Embryonic facial prominence (tissue), 1 donor: ENCODE data around the gene XRN2.
"Not testable (repeated sequence)": the region's sequence is repeated elsewhere in the genome, so short reads cannot be mapped to it uniquely, and the experiment has no call there.

ENCODE experiments used
- DNase-seq: peaks from one replicate; pipeline ENCODE4 v3.0.0-alpha.2; 2016; ENCODE audit errors: extremely low spot score

XRN2 gene

DNA sequence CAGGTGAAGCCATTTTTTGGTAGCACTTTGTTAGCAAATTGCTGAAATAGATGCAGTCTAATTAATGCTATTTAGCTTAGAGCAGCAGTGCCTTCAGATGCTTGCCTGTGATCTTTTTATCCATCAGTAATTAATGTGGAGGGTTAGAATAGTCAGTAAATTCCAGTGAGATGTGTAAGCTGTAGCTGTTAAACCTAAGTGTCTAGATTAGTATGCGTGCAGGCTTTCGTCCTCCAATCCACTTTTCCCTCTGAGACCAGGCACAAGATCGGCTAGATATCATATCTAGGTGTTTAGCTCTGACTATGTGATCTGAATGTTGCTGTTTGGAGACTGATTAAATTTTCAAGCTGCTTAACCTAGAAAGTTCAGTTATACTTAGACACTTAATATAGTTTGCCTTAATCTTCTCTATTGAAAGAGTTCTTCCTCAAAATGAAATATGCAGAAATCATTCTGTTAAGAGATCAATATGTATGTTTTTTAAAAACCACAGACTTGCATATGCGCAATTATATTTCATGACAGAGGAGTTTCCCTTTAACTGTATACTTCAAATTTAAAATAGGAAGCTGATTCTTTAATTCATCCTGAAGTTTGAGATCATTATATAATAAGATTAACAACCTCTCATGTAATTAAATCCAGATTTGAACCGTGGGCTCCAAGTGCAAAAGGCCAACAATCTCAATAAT, 41.2 kb downstream of the XRN2 start:
- no peak for DNase-seq

DNA sequence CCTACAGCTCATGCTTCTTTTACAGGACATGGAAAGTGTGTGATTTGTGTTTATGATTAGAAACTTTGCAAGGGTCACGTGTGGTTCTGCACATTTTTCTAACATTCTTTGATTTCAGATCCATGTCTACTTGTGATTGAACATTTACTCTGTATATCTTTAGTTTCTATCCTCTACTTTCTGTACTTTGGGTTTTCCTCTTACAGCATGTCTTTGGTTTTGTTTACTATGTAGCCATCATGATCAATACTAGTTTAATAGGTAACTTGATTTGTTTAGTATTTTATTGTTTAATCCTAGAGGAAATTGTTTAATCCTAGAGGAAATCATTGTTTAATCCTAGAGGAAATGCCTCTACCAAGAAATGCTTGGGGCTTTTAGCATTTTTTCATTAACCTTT, 41.8 kb downstream of the XRN2 start:
- DNase-seq: no peak

DNA sequence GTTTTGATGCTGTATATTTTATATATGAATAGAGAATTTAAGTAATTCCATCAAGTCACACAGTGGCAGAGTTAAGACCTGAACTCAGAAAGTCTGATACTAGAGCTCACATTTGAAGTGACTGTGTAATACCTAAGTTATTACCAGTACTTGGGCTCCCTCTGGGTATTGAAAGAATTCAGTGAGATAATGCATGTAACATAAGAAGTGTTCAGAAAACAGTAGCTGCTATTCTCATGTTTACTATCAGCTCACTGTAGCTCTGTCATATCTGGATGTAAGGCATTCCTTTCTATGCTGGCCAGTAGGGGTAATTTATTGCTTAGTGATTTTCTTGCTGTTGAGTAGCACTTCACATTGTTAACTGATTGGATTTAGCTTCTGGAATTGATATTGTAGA, 49.6 kb downstream of the XRN2 start:
- DNase-seq: no peak

DNA sequence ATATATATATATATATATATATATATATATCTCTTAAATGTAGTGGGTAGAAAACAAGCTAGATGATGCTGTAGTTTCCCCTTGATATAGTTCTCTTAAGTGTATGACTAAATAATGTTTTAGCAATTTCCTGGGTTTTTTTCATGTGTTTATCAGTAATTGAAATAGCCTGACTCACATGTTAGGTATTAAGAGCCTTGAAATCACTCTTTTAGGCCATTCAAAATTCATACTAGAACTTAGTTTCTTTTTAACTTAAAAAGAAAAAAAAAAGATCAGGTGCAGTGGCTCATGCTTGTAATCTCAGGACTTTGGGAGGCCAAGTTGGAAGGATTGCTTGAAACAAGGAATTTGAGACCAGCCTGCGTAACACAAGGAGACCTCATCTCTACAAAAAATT, 50.1 kb downstream of the XRN2 start:
- DNase-seq: no peak

DNA sequence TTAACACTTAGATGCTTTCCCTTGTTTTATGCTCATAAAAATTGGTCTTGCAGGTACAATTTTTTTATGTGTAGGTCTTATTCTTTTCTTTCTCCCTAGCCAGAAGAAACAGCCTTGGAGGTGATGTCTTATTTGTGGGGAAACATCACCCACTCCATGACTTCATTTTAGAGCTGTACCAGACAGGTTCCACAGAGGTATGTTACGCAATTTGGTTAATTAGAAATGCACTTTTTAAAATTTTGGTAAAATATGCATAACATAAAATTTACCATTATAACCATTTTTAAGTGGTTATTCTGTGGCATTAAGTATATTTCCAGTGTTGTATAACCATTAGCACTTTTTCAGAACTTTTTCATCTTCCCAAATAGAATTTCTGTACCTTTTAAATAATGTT, 52.9 kb downstream of the XRN2 start:
- DNase-seq: no peak

DNA sequence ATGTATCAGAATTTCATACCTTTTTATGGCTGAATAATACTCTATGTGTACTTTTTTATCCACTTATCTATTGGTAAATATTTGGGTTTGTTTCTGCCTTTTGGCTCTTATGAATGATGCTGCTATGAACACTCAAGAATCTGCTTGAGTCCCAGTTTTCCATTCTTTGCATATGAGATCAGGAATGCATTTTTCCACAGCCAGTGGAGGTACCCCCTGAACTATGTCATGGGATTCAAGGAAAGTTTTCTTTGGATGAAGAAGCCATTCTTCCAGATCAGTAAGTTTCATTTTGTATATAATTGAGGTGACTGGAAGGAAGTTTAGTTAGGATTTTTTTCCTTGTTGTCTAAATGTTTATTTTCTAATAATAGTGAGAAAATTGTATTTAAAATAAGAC, 53.3 kb downstream of the XRN2 start:
- DNase-seq: no peak

DNA sequence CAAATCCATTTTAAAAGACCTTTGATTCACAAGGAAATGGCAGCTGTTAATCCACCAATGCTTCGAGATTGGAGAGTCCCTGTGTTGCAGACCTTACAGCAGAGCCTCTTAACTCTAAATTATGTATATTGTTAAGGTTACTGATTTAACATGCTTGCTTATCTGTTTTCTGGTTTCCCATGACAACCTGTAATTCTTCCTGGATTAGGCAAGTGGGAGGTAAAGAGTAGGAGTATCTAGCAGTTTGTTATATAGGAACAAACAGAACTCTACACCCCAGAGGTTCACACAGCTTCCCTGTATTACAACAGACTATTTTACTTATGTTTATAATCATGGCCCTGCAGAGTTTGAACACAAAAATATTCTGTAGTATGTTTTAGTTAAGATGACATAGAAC, 54.7 kb downstream of the XRN2 start:
- no peak for DNase-seq

DNA sequence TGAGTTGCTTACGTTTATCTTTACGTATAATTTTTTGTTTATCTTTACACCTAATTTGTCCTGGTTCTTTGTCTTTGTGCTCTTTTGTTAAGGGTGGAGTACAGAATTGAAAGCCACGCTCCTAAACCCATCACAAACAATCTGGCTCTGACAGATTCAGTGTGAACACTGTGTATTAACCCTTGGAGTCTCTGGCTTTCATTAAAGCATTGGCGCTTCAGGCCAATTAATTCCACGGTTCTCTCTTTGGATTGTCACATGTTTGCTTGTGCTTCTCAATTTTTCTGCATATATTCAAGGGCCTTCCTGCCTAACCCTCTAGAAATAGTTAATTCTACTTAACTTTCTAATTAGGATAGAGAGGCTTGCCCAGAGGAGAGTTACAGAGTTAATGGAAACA, 55.6 kb downstream of the XRN2 start:
- DNase-seq: no peak

DNA sequence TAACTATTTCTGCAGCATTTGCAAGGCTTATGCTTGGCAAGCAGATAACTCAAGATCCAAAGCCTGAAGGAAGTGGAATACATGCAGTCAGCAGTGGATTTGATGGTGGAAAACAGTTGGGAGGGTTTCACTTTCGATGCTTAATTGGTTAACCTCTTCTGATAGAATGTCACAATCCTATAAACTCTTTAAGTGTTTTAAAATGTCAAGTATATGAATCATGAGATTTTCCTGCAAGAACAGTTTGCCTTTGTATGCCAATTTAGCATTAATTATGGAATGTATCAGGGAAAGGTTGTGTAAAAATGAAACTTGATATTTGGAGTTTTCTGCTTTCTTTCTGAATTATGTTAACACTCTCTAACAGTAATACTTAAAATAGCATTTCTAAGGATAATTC, 57.6 kb downstream of the XRN2 start:
- no peak for DNase-seq

DNA sequence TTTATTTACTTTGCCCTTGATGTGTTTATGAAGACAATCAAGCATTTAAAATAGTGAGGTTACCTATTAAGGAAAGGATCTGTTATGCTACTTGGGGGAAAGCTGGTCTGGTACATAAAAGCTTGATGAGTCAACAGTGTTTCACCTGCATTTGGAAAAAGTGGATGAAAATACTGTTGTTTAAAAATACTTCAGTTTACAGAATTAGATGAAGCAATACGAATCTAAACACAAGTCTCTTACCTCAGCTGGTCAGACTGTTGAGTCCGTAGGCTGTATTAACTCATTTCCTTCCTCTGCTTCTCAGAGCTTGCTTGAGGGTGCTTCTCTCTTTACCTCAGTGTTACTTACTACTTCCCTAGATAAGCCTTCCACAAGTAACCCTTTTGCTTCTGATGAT, 58.1 kb downstream of the XRN2 start:
- no peak for DNase-seq

DNA sequence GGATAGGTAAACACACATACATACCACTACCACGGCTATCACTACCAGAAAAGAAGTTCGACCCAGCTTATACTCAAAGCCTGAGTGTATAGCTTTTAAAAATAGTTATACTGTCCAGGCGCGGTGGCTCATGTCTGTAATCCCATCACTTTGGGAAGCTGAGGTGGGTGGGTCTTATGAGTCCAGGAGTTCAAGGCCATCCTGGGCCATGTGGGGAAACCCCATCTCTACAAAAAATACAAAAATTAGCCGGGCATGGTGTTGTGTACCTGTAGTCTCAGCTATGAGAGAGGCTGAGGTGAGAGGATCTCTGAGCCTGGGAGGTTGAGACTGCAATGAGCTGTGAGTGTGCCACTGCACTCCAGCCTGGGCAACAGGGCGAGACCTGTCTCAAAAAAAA, 61.3 kb downstream of the XRN2 start:
- no peak for DNase-seq

DNA sequence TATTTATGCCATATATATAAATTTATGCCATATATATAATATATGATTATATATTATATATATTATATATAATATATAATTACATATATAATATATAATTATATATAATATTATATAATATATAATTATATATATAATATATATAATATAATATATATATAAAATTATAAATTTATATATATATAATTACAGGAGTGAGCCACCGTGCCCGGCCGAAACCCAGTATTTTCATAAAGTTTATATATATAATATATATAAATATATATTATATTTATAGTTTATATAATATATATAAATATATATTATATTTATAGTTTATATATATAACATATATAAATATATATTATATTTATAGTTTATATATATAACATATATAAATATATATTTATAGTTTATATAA, 62.6 kb downstream of the XRN2 start:
- DNase-seq: no peak

DNA sequence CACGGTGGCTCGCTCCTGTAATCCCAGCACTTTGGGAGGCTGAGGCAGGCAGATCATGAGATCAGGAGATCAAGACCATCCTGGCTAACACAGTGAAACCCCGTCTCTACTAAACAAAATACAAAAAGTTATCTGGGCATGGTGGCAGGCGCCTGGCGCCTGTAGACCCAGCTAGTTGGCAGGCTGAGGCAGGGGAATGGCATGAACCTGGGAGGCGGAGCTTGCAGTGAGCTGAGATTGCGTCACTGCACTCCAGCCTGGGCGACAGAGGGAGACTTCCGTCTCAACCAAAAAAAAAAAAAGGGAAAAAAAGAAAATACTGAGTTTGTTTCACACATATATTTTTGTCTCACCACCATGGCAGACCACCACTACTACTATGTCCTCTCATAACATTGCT, 63.1 kb downstream of the XRN2 start:
- not testable (repeated sequence) for DNase-seq

DNA sequence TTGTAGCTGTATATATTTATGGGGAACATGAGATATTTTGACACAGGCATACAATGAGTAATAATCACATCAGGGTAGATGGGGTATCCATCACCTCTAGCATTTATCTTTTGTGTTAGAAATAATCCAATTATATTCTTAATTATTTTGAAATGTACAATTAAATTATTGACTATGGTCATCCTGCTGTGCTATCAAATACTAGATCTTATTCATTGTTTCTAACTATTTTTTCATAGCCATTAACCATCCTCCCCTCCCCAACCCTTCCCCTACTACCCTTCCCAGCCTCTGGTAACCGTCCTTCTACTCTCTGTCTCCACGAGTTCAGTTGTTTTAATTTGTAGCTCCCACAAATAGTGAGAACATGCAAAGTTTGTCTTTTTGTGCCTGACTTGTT, 65.7 kb downstream of the XRN2 start:
- DNase-seq: no peak

DNA sequence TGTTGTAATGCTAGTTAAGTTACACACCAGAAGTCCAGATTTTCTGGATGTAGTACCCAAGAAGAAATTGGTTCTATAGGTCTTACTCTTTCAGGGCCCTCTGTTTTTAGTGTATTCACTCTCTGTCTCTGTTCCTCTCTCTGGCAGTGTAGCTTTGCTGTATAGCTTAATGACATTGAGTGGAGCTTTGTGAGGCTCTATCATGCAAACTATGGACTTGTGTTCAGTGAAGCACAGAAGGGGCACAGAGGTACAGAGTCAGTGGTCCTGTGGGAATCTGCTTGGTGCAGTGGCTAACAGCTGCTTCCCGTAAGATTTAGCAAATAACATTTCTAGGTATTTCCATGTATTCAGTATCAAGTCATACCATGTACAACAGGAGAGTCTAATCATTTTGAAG, 68.1 kb downstream of the XRN2 start:
- DNase-seq: no peak

DNA sequence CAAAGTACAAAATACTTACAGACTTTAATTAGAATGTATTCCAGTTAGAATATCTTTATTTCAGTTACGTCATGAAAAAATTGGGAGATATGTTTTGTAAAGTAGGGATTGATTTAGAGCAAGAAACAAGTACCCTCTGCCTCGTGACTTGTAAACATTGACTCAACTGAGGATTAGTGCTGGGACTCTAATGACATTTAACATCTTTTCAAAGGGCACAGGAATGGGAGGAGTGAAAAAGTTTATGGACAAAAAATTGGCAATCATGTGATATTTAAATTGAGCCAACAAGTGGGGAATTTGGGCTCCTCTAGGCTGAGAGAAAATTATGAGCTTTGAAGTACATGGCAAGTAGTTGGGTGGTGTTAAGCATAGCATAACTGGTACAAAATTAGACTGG, 68.9 kb downstream of the XRN2 start:
- no peak for DNase-seq

DNA sequence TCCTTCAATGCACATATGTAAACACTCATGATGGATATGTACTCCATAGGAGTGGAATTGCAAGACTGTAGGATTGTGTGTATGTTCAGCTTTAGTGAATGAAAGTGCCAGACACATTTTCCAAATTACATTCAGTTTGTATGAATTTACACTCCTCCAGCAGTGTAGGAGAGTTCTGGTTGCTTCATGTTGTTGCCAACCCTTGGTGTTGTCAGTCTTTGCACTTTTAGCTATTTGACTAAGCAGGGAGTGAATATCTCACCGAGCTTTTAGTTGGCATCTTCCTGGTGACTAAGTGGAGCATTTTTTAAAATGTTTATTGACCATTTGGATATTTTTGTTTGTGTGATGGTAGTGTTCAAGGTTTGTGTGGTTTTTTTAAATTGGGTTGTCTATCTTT, 70.3 kb downstream of the XRN2 start:
- no peak for DNase-seq

DNA sequence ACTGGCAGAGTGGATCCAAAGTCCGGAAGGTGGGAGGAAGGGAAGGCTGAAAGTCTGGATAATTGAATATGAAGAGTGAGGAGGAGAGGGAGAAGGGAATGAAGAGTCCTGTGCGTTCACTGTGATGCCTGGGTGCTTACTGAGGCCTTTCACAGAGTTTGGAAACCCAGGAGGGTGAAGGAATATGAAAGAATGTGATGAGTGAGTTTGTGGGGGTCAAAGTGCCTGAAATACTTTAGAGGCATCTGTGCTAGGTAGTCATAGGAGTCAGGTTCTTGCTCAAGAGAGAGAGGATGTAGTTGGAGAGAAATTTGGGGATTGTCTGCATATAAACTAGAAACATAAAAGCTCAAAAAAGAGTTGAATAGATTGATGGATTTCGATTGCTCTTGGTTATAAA, 73.5 kb downstream of the XRN2 start:
- no peak for DNase-seq

DNA sequence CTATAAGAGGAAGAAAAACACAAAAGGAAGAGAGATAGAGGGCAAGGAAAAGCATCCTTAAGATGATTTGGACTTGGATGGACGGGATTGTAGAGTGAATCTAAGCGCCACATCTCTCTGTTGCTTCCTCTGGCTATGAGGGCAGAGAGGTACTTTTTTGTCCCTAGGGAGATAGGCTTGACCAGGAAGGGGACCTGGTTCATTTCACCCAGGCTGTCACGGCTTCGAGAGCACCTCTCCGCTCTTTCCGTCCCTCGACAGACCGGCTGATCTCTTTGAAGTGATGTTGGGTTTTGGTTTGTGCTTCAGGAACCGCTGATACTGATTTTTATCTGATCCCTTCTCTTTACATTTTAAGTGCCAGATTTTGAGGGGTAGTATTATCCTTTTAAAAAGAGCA, 74.6 kb downstream of the XRN2 start:
- DNase-seq: no peak

DNA sequence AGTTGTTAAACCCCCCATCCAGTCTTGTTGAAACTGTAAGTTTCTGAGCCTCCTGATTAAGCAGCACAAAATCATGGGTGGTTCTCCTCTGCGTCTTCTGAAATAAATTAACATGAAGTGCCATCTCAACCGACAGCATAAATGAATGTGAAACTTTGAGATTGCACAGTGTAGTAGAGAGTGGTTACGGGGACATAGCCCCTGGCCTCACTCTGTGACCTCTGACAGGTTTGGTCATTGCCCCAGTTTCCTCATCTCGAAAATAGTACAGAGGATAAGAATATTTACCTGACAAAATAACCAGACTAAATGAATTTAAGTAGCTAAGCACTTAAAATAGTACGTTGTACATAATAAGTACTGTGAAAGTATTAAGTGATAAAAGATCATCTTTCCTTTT, 75.1 kb downstream of the XRN2 start:
- no peak for DNase-seq

DNA sequence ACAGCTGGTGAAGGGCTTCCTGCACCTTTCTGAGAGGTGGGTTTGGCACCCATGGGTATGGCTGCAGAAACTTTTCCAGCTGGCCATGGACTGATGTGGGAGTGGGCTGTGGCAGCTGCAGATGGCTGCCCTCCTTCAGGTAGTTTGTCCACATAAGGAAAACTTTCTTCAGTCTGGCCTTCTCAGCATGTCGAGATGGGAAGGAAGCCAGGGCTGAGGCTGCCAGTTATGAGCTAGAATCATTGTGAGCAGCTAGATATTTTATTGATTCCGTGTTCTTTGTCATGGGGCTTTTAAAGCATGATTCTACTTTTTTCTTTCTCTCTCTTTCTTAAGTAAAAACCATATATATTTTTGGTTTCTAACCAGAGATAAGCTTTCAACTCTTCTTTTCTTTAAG, 77.6 kb downstream of the XRN2 start:
- no peak for DNase-seq

DNA sequence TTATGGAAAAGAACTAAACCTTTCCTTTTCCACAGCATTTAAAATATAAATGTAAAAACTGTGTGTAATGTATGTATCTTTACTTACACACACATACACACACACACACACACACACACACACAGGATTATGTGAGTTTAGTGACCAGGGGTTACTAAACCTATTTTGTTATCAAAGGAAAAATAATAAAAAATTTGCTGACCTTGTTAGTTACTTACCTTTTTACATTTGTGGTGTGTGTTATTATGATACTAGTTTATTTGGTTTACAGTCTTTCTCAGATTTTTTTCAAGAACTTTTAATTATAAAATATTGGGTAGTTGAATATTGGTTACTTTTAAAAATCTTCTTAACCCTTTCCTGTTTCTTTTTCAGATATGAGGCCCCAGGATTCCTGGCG, 78.5 kb downstream of the XRN2 start:
- no peak for DNase-seq

DNA sequence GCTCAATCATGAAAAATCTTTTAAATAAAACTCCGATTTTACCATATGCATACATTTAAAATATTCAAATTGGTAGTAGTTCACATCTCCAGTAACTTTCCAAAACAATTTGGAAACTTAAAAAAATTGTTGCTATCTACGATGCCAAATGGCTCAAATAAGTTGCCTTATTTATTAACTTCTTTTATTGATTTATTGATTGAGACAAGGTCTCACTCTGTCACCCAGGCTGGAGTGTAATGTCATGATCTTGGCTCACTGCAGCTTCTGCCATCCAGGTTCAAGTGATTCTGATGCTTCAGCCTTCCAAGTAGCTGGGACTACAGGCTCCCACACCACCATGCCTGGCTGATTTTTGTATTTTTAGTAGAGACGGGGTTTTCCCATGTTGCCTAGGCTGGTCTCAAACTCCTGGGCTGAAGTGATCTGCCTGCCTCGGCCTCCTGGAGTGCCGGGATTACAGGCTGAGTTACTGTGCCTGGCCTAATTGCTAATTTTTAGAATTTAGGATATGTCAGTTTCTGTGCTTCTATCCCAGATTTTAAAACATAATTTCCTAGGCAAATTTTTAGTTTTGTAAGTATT, 81.3 kb downstream of the XRN2 start:
- no peak for DNase-seq

DNA sequence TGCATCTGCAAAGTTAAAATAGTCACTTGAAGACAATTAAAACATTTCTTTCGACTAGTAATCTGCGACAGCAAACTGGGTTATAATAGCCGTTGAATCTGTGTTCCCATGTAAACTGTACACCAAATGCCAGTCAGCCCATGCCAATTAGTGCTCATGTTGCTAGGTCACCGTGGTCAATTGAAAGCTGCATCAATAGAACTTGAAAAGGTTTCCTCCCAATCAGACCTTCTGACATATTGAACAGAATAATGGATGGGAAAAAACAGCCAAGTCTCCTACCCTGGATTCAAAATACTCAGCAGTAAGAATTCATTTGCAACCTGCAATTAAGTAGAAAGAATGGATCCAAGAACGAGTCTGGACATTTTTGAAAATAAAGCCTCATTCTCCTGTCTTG, 83.0 kb downstream of the XRN2 start:
- DNase-seq: no peak
